ENCODE measurements around the gene TESK2. TPM values are rescaled to one million over a fixed set of nuclear protein-coding genes. Genes with fewer than 3 reads are reported as not detected.

TESK2 gene
- total RNA-seq, 1 experiment from 2014 or later, result 5.0 TPM

- H3K79me2 ChIP-seq (ENCODE audit: insufficient read depth, low read length), result no peaks in the 10 kb centered on the region
- TF ChIP-seq YY1 (IDR thresholded peaks at IDR 0.05; ENCODE audit: extremely low read depth, insufficient replicate concordance, low read depth, low read length), result no peak
- TF ChIP-seq POLR2A (IDR thresholded peaks at IDR 0.05; ENCODE audit: borderline replicate concordance, extremely low read depth, insufficient read depth, insufficient read length), result no peak
- no peak for TF ChIP-seq JUND (IDR thresholded peaks at IDR 0.05)
- TF ChIP-seq ATF3 (IDR thresholded peaks at IDR 0.05), result no peak
- TF ChIP-seq MAX (IDR thresholded peaks at IDR 0.05), result no peak
- no peak for TF ChIP-seq SIN3A (IDR thresholded peaks at IDR 0.05; ENCODE audit: low read depth)
- TF ChIP-seq FOSL1 (IDR thresholded peaks at IDR 0.05; ENCODE audit: low read depth), result no peak
- no peak overlapping the region for H3K27ac ChIP-seq (ENCODE audit: low read depth, low read length)
- no peaks in the 10 kb centered on the region for H3K9me3 ChIP-seq (ENCODE audit: control insufficient read depth in 1 of 2, insufficient read depth in 1 of 2, low read depth in 1 of 2, low read length in 2 of 2)
- CTCF ChIA-PET, result interaction anchor here (0.6 kb wide), 1 partner anchor 45 kb away, joined by 3 read pairs; the partner anchor contains the start of gene TESK2
- H3K4me2 ChIP-seq (ENCODE audit: low read length), result no peak overlapping the region
- no peak overlapping the region for H3K4me3 ChIP-seq (replicated peaks in 1 of 2; ENCODE audit: low read depth in 1 of 2, low read length in 2 of 2)
- DNase-seq (ENCODE audit: low read depth, low spot score) (no peak), ATAC-seq (no peak)
- no peaks in the 10 kb centered on the region for H3K27me3 ChIP-seq (ENCODE audit: insufficient read depth, low read length)
- H4K20me1 ChIP-seq (ENCODE audit: insufficient read depth), result no peaks in the 10 kb centered on the region; the same call in 1 of the 2 replicates
- POLR2A ChIA-PET, result no interaction called here
- H3K9ac ChIP-seq (ENCODE audit: low read length), result no peak overlapping the region
- intact Hi-C loops (cut with micrococcal nuclease), result no loop called here
- no peaks in the 10 kb centered on the region for H3K4me1 ChIP-seq (ENCODE audit: control insufficient read depth in 1 of 2, insufficient read depth in 2 of 2, low read length in 2 of 2)
- no TSS peak for BruUV-seq (replicated peaks)
- RAD21 ChIA-PET (ENCODE audit: low non-redundant PET in 1 of 2, low total read pairs in 2 of 2, uncharacterized antibody in 2 of 2, unreplicated experiment in 2 of 2), result no interaction called here
- H3K36me3 ChIP-seq (ENCODE audit: control insufficient read depth in 1 of 2, insufficient read depth in 2 of 2, low read length in 2 of 2), result no peaks in the 10 kb centered on the region
- H2AFZ ChIP-seq (ENCODE audit: low read depth, low read length, poor library complexity, severe bottlenecking), result no peak overlapping the region
- no peaks in the 10 kb centered on the region for H3K9me2 ChIP-seq (ENCODE audit: insufficient read depth)
Measured at GRCh38 chr1:45446530-45446929, 44.4 kb downstream of the TESK2 start.

- no peak for ATAC-seq
- ChIA-PET RAD21 (ENCODE audit: low non-redundant PET in 1 of 2, low total read pairs in 2 of 2, uncharacterized antibody in 2 of 2, unreplicated experiment in 2 of 2) (no interaction called here), CTCF (no interaction called here), POLR2A (no interaction called here)
- Histone ChIP-seq H3K36me3 (ENCODE audit: control insufficient read depth in 1 of 2, insufficient read depth in 2 of 2, low read length in 2 of 2) (no peaks in the 10 kb centered on the region), H3K79me2 (ENCODE audit: insufficient read depth, low read length) (no peaks in the 10 kb centered on the region), H3K4me3 (replicated peaks in 1 of 2; ENCODE audit: low read depth in 1 of 2, low read length in 2 of 2) (no peak overlapping the region), H3K9me2 (ENCODE audit: insufficient read depth) (no peaks in the 10 kb centered on the region), H3K4me1 (ENCODE audit: control insufficient read depth in 1 of 2, insufficient read depth in 2 of 2, low read length in 2 of 2) (no peaks in the 10 kb centered on the region), H4K20me1 (ENCODE audit: insufficient read depth) (no peaks in the 10 kb centered on the region; the same call in 1 of the 2 replicates), H3K4me2 (ENCODE audit: low read length) (no peak overlapping the region), H3K27me3 (ENCODE audit: insufficient read depth, low read length) (no peaks in the 10 kb centered on the region), H3K9me3 (ENCODE audit: control insufficient read depth in 1 of 2, insufficient read depth in 1 of 2, low read depth in 1 of 2, low read length in 2 of 2) (no peaks in the 10 kb centered on the region), H2AFZ (ENCODE audit: low read depth, low read length, poor library complexity, severe bottlenecking) (no peak overlapping the region), H3K9ac (ENCODE audit: low read length) (no peak overlapping the region), H3K27ac (ENCODE audit: low read depth, low read length) (no peak overlapping the region)
- intact Hi-C loops (cut with micrococcal nuclease), result no loop called here
- TF ChIP-seq TCF7L2 (IDR thresholded peaks at IDR 0.05; ENCODE audit: borderline replicate concordance, extremely low read depth, insufficient read depth, insufficient read length), result no peak
- no peak for TF ChIP-seq EZH2 (IDR thresholded peaks at IDR 0.05)
- no peak for TF ChIP-seq ZBTB33 (IDR thresholded peaks at IDR 0.05; ENCODE audit: extremely low read depth, insufficient replicate concordance, low read length)
- TF ChIP-seq JUND (IDR thresholded peaks at IDR 0.05), result no peak
- no peak for TF ChIP-seq SIN3A (IDR thresholded peaks at IDR 0.05; ENCODE audit: low read depth)
- BruUV-seq (replicated peaks), result no TSS peak
- no peak for DNase-seq (ENCODE audit: low read depth, low spot score)
Measured at GRCh38 chr1:45444609-45445131, 46.3 kb downstream of the TESK2 start.
